ENCODE results near the gene TXK.

TXK gene

DNA sequence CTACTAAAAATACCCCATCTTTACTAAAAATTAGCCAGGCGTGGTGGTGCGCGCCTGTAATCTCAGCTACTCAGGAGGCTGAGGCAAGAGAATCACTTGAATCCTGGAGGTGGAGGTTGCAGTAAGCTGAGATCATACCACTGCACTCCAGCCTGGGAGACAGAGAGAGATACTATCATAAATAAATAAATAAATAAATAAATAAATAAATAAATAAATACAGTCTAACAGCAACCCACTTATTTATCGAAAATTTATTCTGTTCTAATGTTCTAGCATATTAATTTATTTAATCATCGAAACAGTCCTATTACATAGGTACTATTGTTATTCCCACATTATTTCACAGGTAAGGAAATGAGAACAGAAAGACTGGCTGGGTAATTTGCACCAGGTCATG lies 18.2 kb upstream of the TXK start:
- no peaks in the 10 kb centered on the region for H3K9me3 ChIP-seq (ENCODE audit: control insufficient read depth, low read length)
- H3K27ac ChIP-seq, result no peak overlapping the region
- H3K4me1 ChIP-seq, result no peaks in the 10 kb centered on the region
- no peaks in the 10 kb centered on the region for H3K36me3 ChIP-seq (ENCODE audit: control insufficient read depth, insufficient read depth, low read length)
- no peaks in the 10 kb centered on the region for H3K27me3 ChIP-seq (ENCODE audit: control insufficient read depth, insufficient read depth, low read length)
- no peak overlapping the region for H3K4me3 ChIP-seq (ENCODE audit: low read depth, low read length)
- TF ChIP-seq CTCF (IDR thresholded peaks at IDR 0.05), result no peak
- no peak overlapping the region for H2AFZ ChIP-seq
- H3K4me2 ChIP-seq (ENCODE audit: low read length), result no peak overlapping the region
- H3K9ac ChIP-seq, result no peak overlapping the region
- no peaks in the 10 kb centered on the region for H3K79me2 ChIP-seq

GRCh38 chr4:48149827-48150370 lies 15.8 kb upstream of the TXK start:
- H3K79me2 ChIP-seq, result no peaks in the 10 kb centered on the region
- no peak overlapping the region for H3K9ac ChIP-seq
- H2AFZ ChIP-seq, result no peak overlapping the region
- no peaks in the 10 kb centered on the region for H3K36me3 ChIP-seq (ENCODE audit: control insufficient read depth, insufficient read depth, low read length)
- no peaks in the 10 kb centered on the region for H3K27me3 ChIP-seq (ENCODE audit: control insufficient read depth, insufficient read depth, low read length)
- H3K27ac ChIP-seq, result no peak overlapping the region
- H3K9me3 ChIP-seq (ENCODE audit: control insufficient read depth, low read length), result no peaks in the 10 kb centered on the region
- no peak for TF ChIP-seq CTCF (IDR thresholded peaks at IDR 0.05)
- no peak overlapping the region for H3K4me2 ChIP-seq (ENCODE audit: low read length)
- no peak overlapping the region for H3K4me3 ChIP-seq (ENCODE audit: low read depth, low read length)
- no peaks in the 10 kb centered on the region for H3K4me1 ChIP-seq

DNA sequence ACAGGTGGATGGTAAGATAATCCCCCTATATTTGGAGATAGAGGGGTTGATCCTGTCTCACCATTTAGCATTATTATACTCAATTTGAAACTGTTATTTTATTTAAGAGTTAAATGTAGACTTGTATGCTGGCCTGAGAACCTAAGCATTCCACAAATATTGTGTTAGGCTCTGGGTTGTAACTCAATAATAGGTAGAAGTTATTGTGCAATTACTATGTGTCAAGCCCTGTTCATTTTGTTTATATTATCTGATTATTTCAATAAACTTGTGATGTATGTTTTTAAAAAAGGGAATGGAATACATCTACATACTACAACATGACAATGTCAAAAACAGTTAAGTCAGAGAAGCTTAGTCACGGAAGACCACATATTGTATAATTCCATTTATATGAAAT lies 13.6 kb upstream of the TXK start:
- Histone ChIP-seq H3K36me3 (ENCODE audit: control insufficient read depth, insufficient read depth, low read length) (no peaks in the 10 kb centered on the region), H3K4me2 (ENCODE audit: low read length) (no peak overlapping the region), H3K27ac (no peak overlapping the region), H3K79me2 (no peaks in the 10 kb centered on the region), H3K4me3 (ENCODE audit: low read depth, low read length) (no peak overlapping the region), H3K27me3 (ENCODE audit: control insufficient read depth, insufficient read depth, low read length) (no peaks in the 10 kb centered on the region), H3K9ac (no peak overlapping the region), H3K4me1 (no peaks in the 10 kb centered on the region), H2AFZ (no peak overlapping the region), H3K9me3 (ENCODE audit: control insufficient read depth, low read length) (no peaks in the 10 kb centered on the region)
- no peak for TF ChIP-seq CTCF (IDR thresholded peaks at IDR 0.05)

DNA sequence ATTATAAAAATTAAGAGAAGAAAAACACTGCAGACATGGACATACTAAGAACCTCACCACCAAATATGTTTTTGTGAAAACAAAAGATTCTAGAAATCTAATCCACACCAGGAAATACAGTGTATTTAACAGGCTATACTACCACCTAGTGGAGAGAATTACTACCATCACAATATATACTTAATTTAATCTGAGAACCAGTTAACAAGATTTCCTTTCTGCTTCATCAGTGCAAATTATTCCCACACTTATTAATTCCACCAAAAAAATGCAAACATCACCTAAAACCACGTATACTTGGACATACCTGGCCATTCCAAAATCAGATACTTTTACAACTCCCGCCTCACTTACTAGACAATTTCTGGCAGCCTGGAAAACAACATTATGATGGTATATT lies 7.0 kb upstream of the TXK start:
- Histone ChIP-seq H3K9me3 (ENCODE audit: control insufficient read depth, low read length) (no peaks in the 10 kb centered on the region), H3K4me1 (no peaks in the 10 kb centered on the region), H3K27me3 (ENCODE audit: control insufficient read depth, insufficient read depth, low read length) (no peaks in the 10 kb centered on the region), H3K36me3 (ENCODE audit: control insufficient read depth, insufficient read depth, low read length) (no peaks in the 10 kb centered on the region), H3K4me3 (ENCODE audit: low read depth, low read length) (no peak overlapping the region), H2AFZ (no peak overlapping the region), H3K79me2 (no peaks in the 10 kb centered on the region), H3K4me2 (ENCODE audit: low read length) (no peak overlapping the region), H3K27ac (no peak overlapping the region), H3K9ac (no peak overlapping the region)
- TF ChIP-seq CTCF (IDR thresholded peaks at IDR 0.05), result peak; percentile 32

DNA sequence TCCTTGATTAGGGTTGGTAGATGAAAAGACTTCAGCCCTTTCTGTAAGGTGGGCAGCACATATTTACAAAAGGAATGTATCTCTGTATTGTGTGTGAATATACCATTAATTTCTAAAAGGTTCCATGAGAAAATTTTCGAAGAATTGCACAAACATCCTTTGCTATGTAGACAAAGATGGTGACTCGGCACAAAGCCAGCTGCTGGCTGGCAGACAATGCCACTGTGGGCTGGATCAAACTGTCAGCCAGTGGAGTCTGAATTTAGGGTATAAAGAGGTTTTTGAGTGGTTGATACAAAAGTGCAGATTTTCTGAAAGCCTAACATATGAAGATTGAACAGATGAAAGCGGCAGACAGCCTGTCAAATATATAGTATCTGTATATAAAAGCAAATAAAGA lies 5.6 kb upstream of the TXK start:
- no peaks in the 10 kb centered on the region for H3K4me1 ChIP-seq
- no peak overlapping the region for H2AFZ ChIP-seq
- H3K4me3 ChIP-seq (ENCODE audit: low read depth, low read length), result no peak overlapping the region
- no peaks in the 10 kb centered on the region for H3K27me3 ChIP-seq (ENCODE audit: control insufficient read depth, insufficient read depth, low read length)
- no peaks in the 10 kb centered on the region for H3K9me3 ChIP-seq (ENCODE audit: control insufficient read depth, low read length)
- H3K36me3 ChIP-seq (ENCODE audit: control insufficient read depth, insufficient read depth, low read length), result no peaks in the 10 kb centered on the region
- H3K79me2 ChIP-seq, result no peaks in the 10 kb centered on the region
- no peak overlapping the region for H3K4me2 ChIP-seq (ENCODE audit: low read length)
- H3K27ac ChIP-seq, result no peak overlapping the region
- no peak overlapping the region for H3K9ac ChIP-seq
- no peak for TF ChIP-seq CTCF (IDR thresholded peaks at IDR 0.05)

Data from parathyroid adenoma (tissue), 2 donors.